Activated naive CD8-positive, alpha-beta T cell treated with anti-CD3 and anti-CD28 coated beads, Interleukin-2, amount 10 ng/mL, durations not matched to agents 7 days and 5 days (primary cell): ENCODE results near the gene EPN2. TPM values are rescaled to one million over a fixed set of nuclear protein-coding genes. Genes with fewer than 3 reads are reported as not detected.

ENCODE experiments used
- ATAC-seq: fragments of 150-1000 bp; cut with Tn5 transposase; one replicate; pipeline ENCODE4 v1.10.0; 2021; ENCODE audit warnings: low read depth, moderate library complexity
- POLR2A ChIA-PET: fragments of 350-600 bp; sonication (Branson Sonifier 250); formaldehyde crosslinking; loops from one replicate; lab custom pipeline; 2021; ENCODE audit warnings: antibody characterized with exemption; lab: Charles Lee
- DNase-seq: peaks from one replicate; pipeline ENCODE4 v3.0.0; 2021
- H3K27ac Mint-ChIP-seq: one replicate; pipeline ENCODE4 v1.8.0; 2022; ENCODE audit warnings: mild to moderate bottlenecking, mixed read lengths
- H3K27me3 Mint-ChIP-seq: one replicate; pipeline ENCODE4 v1.8.0; 2022; ENCODE audit warnings: mild to moderate bottlenecking, moderate library complexity, mixed read lengths
- H3K36me3 Mint-ChIP-seq: one replicate; pipeline ENCODE4 v1.8.0; 2021; ENCODE audit warnings: mild to moderate bottlenecking, mixed read lengths
- H3K4me1 Mint-ChIP-seq: one replicate; pipeline ENCODE4 v1.8.0; 2021; ENCODE audit warnings: mixed read lengths
- H3K4me3 Mint-ChIP-seq: one replicate; pipeline ENCODE4 v1.8.0; 2022; ENCODE audit warnings: mild to moderate bottlenecking, moderate library complexity, mixed read lengths
- H3K9me3 Mint-ChIP-seq: one replicate; pipeline ENCODE4 v1.8.0; 2021; ENCODE audit warnings: mixed read lengths
- total RNA-seq, 2 experiments: library from RNA; stranded (reverse); gene quantifications; one replicate each; pipeline ENCODE4 v1.2.3, GENCODE V29; 2021

EPN2 gene
- total RNA-seq, 2 experiments from 2014 or later: 7.1 to 7.5 TPM

DNA sequence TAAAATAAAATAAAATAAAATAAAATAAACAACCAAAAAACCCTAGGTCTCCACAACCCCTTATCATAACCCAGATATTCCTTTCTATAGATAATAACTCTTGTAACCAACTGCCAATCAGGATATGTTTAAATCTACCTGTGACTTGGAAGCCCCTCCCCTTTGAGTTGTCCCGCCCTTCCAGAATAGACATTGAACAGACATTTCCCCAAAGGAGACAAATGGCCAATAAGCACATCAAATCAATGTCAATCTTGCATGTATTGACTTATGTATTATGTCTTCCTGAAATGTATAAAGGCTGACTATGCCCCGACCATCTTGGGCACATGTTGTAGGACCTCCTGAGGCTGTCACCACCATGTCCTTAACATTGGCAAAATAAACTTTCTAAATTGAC lies 139.6 kb downstream of the EPN2 start:
- DNase-seq (no peak), ATAC-seq (no peak)
- Mint-ChIP-seq H3K27ac (peak overlapping the region; percentile 98), H3K36me3 (peaks cover 6% of the 10 kb centered on the region), H3K27me3 (peaks cover 2% of the 10 kb centered on the region), H3K4me1 (peaks cover 23% of the 10 kb centered on the region), H3K9me3 (no peaks in the 10 kb centered on the region), H3K4me3 (peak overlapping the region; percentile 99)
- POLR2A ChIA-PET: interaction anchor here (0.8 to 2.4 kb wide), 3 partner anchors 9 to 14 kb away, joined by 3 to 13 read pairs (median 11); partner anchors contain the start of gene B9D1

DNA sequence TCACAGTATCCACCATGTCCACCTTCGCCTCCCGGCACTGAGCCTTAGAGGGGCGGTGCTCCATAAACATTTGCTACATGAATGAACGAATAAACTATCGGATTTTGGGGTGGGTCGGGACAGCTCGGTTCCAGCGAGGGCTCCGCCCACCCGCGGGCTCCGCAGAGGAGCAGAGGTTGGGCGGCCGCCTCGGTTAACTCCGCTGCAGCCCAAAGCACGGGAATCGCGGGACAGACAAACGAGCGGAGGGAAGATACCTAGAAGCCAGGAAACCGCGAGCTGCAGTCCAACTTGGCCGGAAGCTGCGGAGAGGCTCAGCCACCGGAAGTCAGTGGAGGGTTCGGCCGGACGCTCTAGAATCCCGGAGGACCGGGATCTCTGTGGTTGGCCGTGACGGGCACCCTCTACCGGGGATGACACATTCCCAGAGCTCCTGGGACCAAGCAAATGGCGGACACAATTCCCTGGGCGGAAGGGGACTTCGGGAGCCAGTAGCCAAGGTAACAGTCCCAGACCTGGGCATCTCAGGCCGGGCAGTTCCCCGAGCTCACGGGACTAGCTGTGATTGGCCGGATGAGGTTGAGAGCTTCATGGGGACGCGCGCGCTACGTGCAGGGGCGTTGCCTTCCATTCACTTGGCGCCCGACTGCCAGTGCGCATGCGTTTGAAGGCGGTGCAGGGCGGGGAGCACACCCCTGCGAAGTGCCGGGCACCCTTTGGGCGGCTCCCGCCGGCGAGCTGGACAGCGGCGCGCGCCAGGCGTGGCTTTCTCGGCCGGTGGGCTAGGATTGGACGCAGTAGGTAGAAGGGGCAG lies 140.6 kb downstream of the EPN2 start:
- H3K27ac Mint-ChIP-seq: peak overlapping the region; percentile 98
- H3K4me1 Mint-ChIP-seq: peaks cover 15% of the 10 kb centered on the region
- H3K9me3 Mint-ChIP-seq: no peaks in the 10 kb centered on the region
- no peaks in the 10 kb centered on the region for H3K27me3 Mint-ChIP-seq
- H3K4me3 Mint-ChIP-seq: peak overlapping the region; percentile 99
- DNase-seq (peak; percentile 96), ATAC-seq (peak; percentile 96)
- POLR2A ChIA-PET: interaction anchor here (0.7 to 2.4 kb wide), 10 partner anchors 8 to 1665 kb away, joined by 3 to 13 read pairs (median 3); partner anchors contain the start of genes ALDH3A2, B9D1 and USP22
- H3K36me3 Mint-ChIP-seq: peaks cover 8% of the 10 kb centered on the region

DNA sequence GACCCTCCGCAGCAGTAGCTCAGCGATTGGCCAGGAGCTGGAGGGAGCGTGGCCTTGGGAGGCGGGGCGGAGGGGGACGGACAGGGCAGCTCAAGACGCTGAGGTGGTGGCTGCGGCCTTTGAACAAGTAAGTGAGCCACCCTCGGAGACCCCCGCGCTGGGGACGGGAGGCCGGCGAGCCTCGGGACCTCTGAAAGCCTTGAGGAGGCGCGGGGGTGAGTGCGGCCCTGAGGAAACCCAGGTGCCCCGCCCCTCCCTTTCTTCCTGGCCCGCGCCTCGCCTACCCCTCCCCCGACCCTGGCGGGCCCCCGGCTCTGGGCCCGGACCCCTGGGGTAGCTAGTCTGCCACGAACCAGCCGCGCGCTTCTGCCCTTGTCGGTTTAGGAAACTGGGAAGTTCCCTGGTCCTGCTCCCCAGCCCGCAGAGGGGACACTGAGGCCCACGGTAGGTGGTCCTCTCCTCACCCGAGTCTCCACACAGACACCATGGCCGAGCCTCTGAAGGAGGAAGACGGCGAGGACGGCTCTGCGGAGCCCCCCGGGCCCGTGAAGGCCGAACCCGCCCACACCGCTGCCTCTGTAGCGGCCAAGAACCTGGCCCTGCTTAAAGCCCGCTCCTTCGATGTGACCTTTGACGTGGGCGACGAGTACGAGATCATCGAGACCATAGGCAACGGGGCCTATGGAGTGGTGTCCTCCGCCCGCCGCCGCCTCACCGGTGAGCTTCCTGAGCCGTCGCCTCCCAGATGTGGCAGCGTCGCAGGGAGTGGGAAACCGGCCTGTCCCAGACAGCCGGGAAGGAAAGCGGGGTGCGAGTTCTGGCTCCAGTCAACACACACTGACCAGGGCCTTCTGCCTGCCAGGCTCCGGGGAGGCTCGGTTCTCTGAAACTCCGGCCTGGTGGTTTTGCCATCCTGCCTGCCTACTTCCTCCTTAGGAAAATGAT lies 141.5 kb downstream of the EPN2 start, which contains the start of gene MAPK7:
MAPK7 (plus strand) TSS at position 83 of the 945 bp plus-strand sequence; CDS start at position 486, 403 bp downstream.
- POLR2A ChIA-PET: interaction anchor here (0.7 to 2.4 kb wide), 9 partner anchors 9 to 1664 kb away, joined by 3 to 13 read pairs (median 3); partner anchors contain the start of genes ALDH3A2, B9D1 and USP22
- ATAC-seq (peak; percentile 11), DNase-seq (no peak)
- Mint-ChIP-seq H3K27me3 (no peaks in the 10 kb centered on the region), H3K4me1 (peaks cover 15% of the 10 kb centered on the region), H3K4me3 (peak within 1 kb of the TSS; percentile 99), H3K27ac (peak within 1 kb of the TSS; percentile 98), H3K9me3 (no peaks in the 10 kb centered on the region), H3K36me3 (peaks cover 10% of the 10 kb centered on the region)

DNA sequence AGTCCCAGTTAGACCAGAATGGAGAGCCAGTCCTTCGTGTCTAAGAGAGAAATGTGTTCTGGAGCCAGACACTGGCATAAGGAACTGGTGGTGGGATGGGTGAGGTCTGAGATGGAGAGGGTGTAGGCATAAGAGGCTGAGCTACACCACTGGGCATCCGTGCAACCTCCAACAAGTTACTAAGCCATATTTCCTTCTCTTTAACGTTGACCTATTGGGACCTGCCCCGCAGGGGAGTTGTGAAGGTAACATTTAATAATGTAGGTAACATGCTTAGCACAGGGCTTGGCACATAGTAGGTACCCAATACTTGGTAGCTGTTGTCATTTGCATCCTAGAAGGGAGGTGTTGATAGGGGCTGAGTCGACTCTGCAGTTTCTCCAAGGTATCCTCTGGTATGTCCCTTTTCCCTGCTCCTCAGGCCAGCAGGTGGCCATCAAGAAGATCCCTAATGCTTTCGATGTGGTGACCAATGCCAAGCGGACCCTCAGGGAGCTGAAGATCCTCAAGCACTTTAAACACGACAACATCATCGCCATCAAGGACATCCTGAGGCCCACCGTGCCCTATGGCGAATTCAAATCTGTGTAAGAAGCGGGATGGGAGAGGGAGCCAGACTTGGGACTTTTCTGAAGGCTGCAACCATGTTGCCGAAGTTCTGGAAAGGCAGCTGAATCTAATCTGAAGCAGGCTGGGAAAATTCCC lies 142.3 kb downstream of the EPN2 start:
- POLR2A ChIA-PET: interaction anchor here (1.0 to 2.4 kb wide), 2 partner anchors 10 to 14 kb away, joined by 3 to 11 read pairs; no protein-coding TSS in a partner anchor
- Mint-ChIP-seq H3K27ac (peak overlapping the region; percentile 51), H3K4me3 (peak overlapping the region; percentile 99), H3K36me3 (peaks cover 15% of the 10 kb centered on the region), H3K9me3 (no peaks in the 10 kb centered on the region), H3K4me1 (peaks cover 18% of the 10 kb centered on the region), H3K27me3 (no peaks in the 10 kb centered on the region)
- DNase-seq (no peak), ATAC-seq (no peak)

DNA sequence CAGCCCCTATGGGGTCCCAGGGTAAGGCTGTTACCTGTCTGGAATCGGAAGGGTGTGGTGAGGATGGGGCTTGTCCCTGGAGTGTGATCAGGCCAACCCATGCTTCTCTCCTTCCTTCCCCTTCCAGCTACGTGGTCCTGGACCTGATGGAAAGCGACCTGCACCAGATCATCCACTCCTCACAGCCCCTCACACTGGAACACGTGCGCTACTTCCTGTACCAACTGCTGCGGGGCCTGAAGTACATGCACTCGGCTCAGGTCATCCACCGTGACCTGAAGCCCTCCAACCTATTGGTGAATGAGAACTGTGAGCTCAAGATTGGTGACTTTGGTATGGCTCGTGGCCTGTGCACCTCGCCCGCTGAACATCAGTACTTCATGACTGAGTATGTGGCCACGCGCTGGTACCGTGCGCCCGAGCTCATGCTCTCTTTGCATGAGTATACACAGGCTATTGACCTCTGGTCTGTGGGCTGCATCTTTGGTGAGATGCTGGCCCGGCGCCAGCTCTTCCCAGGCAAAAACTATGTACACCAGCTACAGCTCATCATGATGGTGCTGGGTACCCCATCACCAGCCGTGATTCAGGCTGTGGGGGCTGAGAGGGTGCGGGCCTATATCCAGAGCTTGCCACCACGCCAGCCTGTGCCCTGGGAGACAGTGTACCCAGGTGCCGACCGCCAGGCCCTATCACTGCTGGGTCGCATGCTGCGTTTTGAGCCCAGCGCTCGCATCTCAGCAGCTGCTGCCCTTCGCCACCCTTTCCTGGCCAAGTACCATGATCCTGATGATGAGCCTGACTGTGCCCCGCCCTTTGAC lies 143.5 kb downstream of the EPN2 start:
- H3K27ac Mint-ChIP-seq: no peak overlapping the region
- ATAC-seq (no peak), DNase-seq (no peak)
- no peak overlapping the region for H3K4me3 Mint-ChIP-seq
- no peaks in the 10 kb centered on the region for H3K9me3 Mint-ChIP-seq
- POLR2A ChIA-PET: no interaction called here
- no peaks in the 10 kb centered on the region for H3K27me3 Mint-ChIP-seq
- peaks cover 15% of the 10 kb centered on the region for H3K36me3 Mint-ChIP-seq
- peaks cover 17% of the 10 kb centered on the region for H3K4me1 Mint-ChIP-seq

DNA sequence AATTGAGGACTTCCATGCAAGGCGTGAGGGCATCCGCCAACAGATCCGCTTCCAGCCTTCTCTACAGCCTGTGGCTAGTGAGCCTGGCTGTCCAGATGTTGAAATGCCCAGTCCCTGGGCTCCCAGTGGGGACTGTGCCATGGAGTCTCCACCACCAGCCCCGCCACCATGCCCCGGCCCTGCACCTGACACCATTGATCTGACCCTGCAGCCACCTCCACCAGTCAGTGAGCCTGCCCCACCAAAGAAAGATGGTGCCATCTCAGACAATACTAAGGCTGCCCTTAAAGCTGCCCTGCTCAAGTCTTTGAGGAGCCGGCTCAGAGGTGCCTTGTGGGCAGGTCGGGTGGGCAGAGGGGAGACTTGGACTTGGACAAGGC lies 144.2 kb downstream of the EPN2 start:
- no peaks in the 10 kb centered on the region for H3K27me3 Mint-ChIP-seq
- no peak for DNase-seq
- POLR2A ChIA-PET: no interaction called here
- no peaks in the 10 kb centered on the region for H3K9me3 Mint-ChIP-seq
- peaks cover 15% of the 10 kb centered on the region for H3K36me3 Mint-ChIP-seq
- peaks cover 16% of the 10 kb centered on the region for H3K4me1 Mint-ChIP-seq
- ATAC-seq: no peak
- H3K27ac Mint-ChIP-seq: no peak overlapping the region
- no peak overlapping the region for H3K4me3 Mint-ChIP-seq

DNA sequence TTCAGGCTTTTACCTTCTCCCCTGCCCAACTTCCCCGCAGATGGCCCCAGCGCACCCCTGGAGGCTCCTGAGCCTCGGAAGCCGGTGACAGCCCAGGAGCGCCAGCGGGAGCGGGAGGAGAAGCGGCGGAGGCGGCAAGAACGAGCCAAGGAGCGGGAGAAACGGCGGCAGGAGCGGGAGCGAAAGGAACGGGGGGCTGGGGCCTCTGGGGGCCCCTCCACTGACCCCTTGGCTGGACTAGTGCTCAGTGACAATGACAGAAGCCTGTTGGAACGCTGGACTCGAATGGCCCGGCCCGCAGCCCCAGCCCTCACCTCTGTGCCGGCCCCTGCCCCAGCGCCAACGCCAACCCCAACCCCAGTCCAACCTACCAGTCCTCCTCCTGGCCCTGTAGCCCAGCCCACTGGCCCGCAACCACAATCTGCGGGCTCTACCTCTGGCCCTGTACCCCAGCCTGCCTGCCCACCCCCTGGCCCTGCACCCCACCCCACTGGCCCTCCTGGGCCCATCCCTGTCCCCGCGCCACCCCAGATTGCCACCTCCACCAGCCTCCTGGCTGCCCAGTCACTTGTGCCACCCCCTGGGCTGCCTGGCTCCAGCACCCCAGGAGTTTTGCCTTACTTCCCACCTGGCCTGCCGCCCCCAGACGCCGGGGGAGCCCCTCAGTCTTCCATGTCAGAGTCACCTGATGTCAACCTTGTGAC lies 144.7 kb downstream of the EPN2 start:
- Mint-ChIP-seq H3K36me3 (peaks cover 15% of the 10 kb centered on the region), H3K9me3 (no peaks in the 10 kb centered on the region)

DNA sequence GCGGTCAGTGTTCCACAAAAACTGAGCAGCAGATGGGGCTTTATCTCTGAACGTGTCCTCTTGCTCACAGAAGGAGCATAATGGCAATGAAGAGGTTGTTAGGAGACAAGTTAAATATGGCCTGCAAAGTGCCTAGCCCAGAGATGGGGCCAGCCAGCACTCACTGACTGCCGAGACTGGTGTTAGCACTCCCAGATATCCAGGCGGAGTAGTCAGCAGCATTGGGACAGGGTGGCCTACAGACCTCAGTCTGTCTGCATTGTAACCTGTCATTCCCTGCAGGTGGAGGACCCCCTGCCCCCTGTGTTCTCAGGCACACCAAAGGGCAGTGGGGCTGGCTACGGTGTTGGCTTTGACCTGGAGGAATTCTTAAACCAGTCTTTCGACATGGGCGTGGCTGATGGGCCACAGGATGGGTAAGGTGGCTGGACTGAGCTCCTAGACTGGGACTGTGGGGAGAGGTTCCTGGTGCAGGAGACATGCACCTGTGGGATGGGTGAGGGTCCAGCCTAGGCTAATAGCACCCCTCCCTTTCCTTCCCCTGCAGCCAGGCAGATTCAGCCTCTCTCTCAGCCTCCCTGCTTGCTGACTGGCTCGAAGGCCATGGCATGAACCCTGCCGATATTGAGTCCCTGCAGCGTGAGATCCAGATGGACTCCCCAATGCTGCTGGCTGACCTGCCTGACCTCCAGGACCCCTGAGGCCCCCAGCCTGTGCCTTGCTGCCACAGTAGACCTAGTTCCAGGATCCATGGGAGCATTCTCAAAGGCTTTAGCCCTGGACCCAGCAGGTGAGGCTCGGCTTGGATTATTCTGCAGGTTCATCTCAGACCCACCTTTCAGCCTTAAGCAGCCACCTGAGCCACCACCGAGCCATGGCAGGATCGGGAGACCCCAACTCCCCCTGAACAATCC lies 145.6 kb downstream of the EPN2 start:
- Mint-ChIP-seq H3K36me3 (peaks cover 15% of the 10 kb centered on the region), H3K4me3 (no peak overlapping the region), H3K27ac (no peak overlapping the region), H3K9me3 (no peaks in the 10 kb centered on the region), H3K27me3 (no peaks in the 10 kb centered on the region), H3K4me1 (peaks cover 13% of the 10 kb centered on the region)
- DNase-seq (no peak), ATAC-seq (no peak)
- POLR2A ChIA-PET: no interaction called here

More for the DNA sequence above, 144.7 kb downstream of the EPN2 start:
- DNase-seq (no peak), ATAC-seq (no peak)
- Mint-ChIP-seq H3K4me1 (peaks cover 13% of the 10 kb centered on the region), H3K4me3 (no peak overlapping the region), H3K27me3 (no peaks in the 10 kb centered on the region), H3K27ac (no peak overlapping the region)
- POLR2A ChIA-PET: no interaction called here

DNA sequence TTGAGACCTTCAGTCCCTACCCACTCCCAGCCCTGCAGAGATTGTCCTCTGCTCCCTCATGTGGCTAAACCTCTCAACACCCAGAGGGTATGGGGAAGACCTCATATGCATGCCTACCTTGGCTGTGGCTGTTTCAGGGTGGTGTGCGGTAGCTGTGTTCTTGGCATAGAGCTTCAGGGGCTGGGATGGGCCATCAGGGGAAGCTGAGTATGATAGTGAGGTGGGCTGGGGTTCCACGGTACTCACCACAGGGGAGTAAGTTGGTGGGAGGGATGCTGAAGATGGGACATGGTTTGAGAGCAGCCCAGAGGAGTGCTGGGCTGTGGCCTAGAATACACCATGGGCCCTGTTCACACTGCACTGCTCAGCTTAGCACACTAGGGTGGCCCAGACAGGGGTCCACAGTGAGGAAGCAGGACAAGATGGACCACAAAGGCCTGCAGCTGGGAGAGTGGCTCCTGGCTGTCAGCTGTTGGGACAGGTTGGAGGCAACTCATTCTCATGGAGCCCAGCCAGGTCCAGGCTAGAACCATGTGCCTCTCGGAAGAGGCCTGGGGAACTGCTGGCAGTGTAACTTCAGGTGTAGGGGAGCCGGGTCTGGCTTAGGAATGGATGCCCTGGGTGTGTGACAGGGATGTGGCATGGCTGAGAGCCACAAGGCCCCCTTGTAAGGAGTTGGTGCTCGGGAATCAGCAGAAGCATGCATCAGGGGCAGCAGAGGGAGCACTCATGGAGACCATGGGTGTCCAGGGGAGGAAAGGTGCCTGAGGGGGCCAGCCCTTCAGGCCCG lies 146.7 kb downstream of the EPN2 start:
- Mint-ChIP-seq H3K9me3 (no peaks in the 10 kb centered on the region), H3K27ac (no peak overlapping the region), H3K27me3 (peaks cover 3% of the 10 kb centered on the region), H3K4me3 (no peak overlapping the region), H3K36me3 (peaks cover 15% of the 10 kb centered on the region), H3K4me1 (peaks cover 13% of the 10 kb centered on the region)
- POLR2A ChIA-PET: no interaction called here
- DNase-seq: no peak
- no peak for ATAC-seq

DNA sequence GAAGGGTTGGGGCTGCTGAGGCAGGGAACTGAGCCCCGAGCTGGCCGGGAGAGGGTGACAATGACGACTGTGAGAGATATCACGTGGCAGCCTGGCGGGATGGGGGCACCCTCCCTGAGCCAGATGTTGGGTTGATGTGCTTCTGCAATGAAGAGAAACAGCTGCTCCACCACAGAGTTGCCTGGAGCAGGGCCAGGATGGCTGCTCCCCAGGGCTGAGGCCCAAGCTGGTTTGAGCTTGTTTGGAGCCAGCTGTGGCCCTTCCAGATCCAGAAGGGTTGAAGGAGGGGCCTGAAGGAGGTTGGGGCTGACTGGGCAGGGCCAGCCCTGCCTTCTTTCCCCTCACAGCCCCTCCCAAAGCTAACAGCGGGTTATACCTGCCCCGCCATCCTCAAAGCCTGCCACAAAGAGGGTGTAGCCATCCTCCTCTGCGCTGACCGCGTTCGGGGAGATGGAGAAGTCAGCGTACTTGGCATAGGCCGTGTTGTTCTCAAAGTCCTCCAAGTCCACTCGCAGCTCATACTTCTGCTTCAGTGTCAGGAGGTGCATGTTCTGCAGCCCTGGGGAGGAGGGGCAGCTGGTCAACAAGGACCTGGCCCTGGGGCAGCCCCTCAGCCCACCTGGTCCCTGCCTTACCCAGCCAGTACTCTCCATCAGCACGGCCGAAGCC lies 147.7 kb downstream of the EPN2 start:
- no peak overlapping the region for H3K27ac Mint-ChIP-seq
- H3K27me3 Mint-ChIP-seq: peaks cover 12% of the 10 kb centered on the region
- no peaks in the 10 kb centered on the region for H3K9me3 Mint-ChIP-seq
- H3K4me3 Mint-ChIP-seq: no peak overlapping the region
- POLR2A ChIA-PET: no interaction called here
- ATAC-seq (no peak), DNase-seq (no peak)
- peaks cover 7% of the 10 kb centered on the region for H3K4me1 Mint-ChIP-seq
- H3K36me3 Mint-ChIP-seq: peaks cover 13% of the 10 kb centered on the region
